ENCODE results near the gene P2RY12.
A peak's percentile ranks its signal among the peaks of the same experiment; 100 is the strongest.

P2RY12 gene

GRCh38 chr3:151321526-151321925, 63.0 kb downstream of the P2RY12 start:
- ATAC-seq (replicated peaks) (no peak), DNase-seq (no peak)
- Mint-ChIP-seq H3K36me3 (ENCODE audit: insufficient read depth) (no peaks in the 10 kb centered on the region), H3K9me3 (no peaks in the 10 kb centered on the region), H3K4me1 (ENCODE audit: low read depth in 2 of 2) (no peaks in the 10 kb centered on the region), H3K4me3 (no peak overlapping the region), H3K27ac (peak overlapping the region in 1 of 2 donors; percentile 15), H3K27me3 (peaks cover 16 to 38% of the 10 kb centered on the region in 2 donors)

GRCh38 chr3:151320131-151320530, 64.4 kb downstream of the P2RY12 start:
- Mint-ChIP-seq H3K36me3 (ENCODE audit: insufficient read depth) (no peaks in the 10 kb centered on the region), H3K27me3 (peaks cover 14 to 35% of the 10 kb centered on the region in 2 donors), H3K4me3 (no peak overlapping the region), H3K4me1 (ENCODE audit: low read depth in 2 of 2) (no peaks in the 10 kb centered on the region), H3K9me3 (no peaks in the 10 kb centered on the region), H3K27ac (no peak overlapping the region)
- DNase-seq (no peak), ATAC-seq (replicated peaks) (no peak)

GRCh38 chr3:151319628-151320027, 64.9 kb downstream of the P2RY12 start:
- ATAC-seq (replicated peaks) (no peak), DNase-seq (no peak)
- Mint-ChIP-seq H3K27me3 (peaks cover 19 to 36% of the 10 kb centered on the region in 2 donors), H3K27ac (no peak overlapping the region), H3K9me3 (no peaks in the 10 kb centered on the region), H3K4me3 (no peak overlapping the region), H3K4me1 (ENCODE audit: low read depth in 2 of 2) (no peaks in the 10 kb centered on the region), H3K36me3 (ENCODE audit: insufficient read depth) (no peaks in the 10 kb centered on the region)

- no peaks in the 10 kb centered on the region for H3K9me3 Mint-ChIP-seq
- no peaks in the 10 kb centered on the region for H3K4me1 Mint-ChIP-seq (ENCODE audit: low read depth in 2 of 2)
- ATAC-seq (replicated peaks) (no peak), DNase-seq (no peak)
- H3K27ac Mint-ChIP-seq, result no peak overlapping the region
- no peak overlapping the region for H3K4me3 Mint-ChIP-seq
- H3K36me3 Mint-ChIP-seq (ENCODE audit: insufficient read depth), result no peaks in the 10 kb centered on the region
- peaks cover 19 to 30% of the 10 kb centered on the region in 2 donors for H3K27me3 Mint-ChIP-seq
Measured at GRCh38 chr3:151318991-151319390, 65.6 kb downstream of the P2RY12 start.

- Mint-ChIP-seq H3K36me3 (ENCODE audit: insufficient read depth) (no peaks in the 10 kb centered on the region), H3K27me3 (peaks cover 12 to 24% of the 10 kb centered on the region in 2 donors), H3K27ac (no peak overlapping the region), H3K4me1 (ENCODE audit: low read depth in 2 of 2) (no peaks in the 10 kb centered on the region), H3K4me3 (no peak overlapping the region), H3K9me3 (no peaks in the 10 kb centered on the region)
- DNase-seq (no peak), ATAC-seq (replicated peaks) (no peak)
Measured at GRCh38 chr3:151318313-151318712, 66.2 kb downstream of the P2RY12 start.

- Mint-ChIP-seq H3K4me3 (no peak within 1 kb of the TSS), H3K27ac (no peak within 1 kb of the TSS), H3K36me3 (ENCODE audit: insufficient read depth) (no peaks in the 10 kb centered on the region), H3K9me3 (no peaks in the 10 kb centered on the region), H3K27me3 (peaks cover 10 to 14% of the 10 kb centered on the region in 2 donors), H3K4me1 (ENCODE audit: low read depth in 2 of 2) (no peaks in the 10 kb centered on the region)
- ATAC-seq (replicated peaks) (no peak), DNase-seq (no peak)
Measured at GRCh38 chr3:151316267-151316991, 68.1 kb downstream of the P2RY12 start, which contains the start of gene GPR87. Gene GPR87 (minus strand): TSS chr3:151316820. CDS start chr3:151300100, 16,720 bp downstream.

GRCh38 chr3:151315846-151316245, 68.7 kb downstream of the P2RY12 start:
- Mint-ChIP-seq H3K4me1 (ENCODE audit: low read depth in 2 of 2) (no peaks in the 10 kb centered on the region), H3K36me3 (ENCODE audit: insufficient read depth) (no peaks in the 10 kb centered on the region), H3K4me3 (no peak overlapping the region), H3K27ac (no peak overlapping the region), H3K27me3 (peaks cover 10 to 14% of the 10 kb centered on the region in 2 donors), H3K9me3 (no peaks in the 10 kb centered on the region)
- DNase-seq (no peak), ATAC-seq (replicated peaks) (no peak)

- no peaks in the 10 kb centered on the region for H3K9me3 Mint-ChIP-seq
- peaks cover 10 to 12% of the 10 kb centered on the region in 2 donors for H3K27me3 Mint-ChIP-seq
- H3K27ac Mint-ChIP-seq, result no peak overlapping the region
- DNase-seq (no peak), ATAC-seq (replicated peaks) (no peak)
- H3K4me1 Mint-ChIP-seq (ENCODE audit: low read depth in 2 of 2), result no peaks in the 10 kb centered on the region
- no peak overlapping the region for H3K4me3 Mint-ChIP-seq
- no peaks in the 10 kb centered on the region for H3K36me3 Mint-ChIP-seq (ENCODE audit: insufficient read depth)
Measured at GRCh38 chr3:151315136-151315535, 69.4 kb downstream of the P2RY12 start.

GRCh38 chr3:151314593-151314992, 70.0 kb downstream of the P2RY12 start:
- no peaks in the 10 kb centered on the region for H3K9me3 Mint-ChIP-seq
- no peak overlapping the region for H3K27ac Mint-ChIP-seq
- no peak for ATAC-seq (replicated peaks)
- peaks cover 7 to 14% of the 10 kb centered on the region in 2 donors for H3K27me3 Mint-ChIP-seq
- no peak overlapping the region for H3K4me3 Mint-ChIP-seq
- H3K36me3 Mint-ChIP-seq (ENCODE audit: insufficient read depth), result no peaks in the 10 kb centered on the region
- no peaks in the 10 kb centered on the region for H3K4me1 Mint-ChIP-seq (ENCODE audit: low read depth in 2 of 2)
- DNase-seq, result no peak

- DNase-seq, result no peak
- Mint-ChIP-seq H3K4me3 (no peak overlapping the region), H3K27me3 (peaks cover 7 to 17% of the 10 kb centered on the region in 2 donors), H3K36me3 (ENCODE audit: insufficient read depth) (no peaks in the 10 kb centered on the region), H3K4me1 (ENCODE audit: low read depth in 2 of 2) (no peaks in the 10 kb centered on the region), H3K27ac (no peak overlapping the region), H3K9me3 (no peaks in the 10 kb centered on the region)
- no peak for ATAC-seq (replicated peaks)
Measured at GRCh38 chr3:151314137-151314536, 70.4 kb downstream of the P2RY12 start.

GRCh38 chr3:151312972-151313371, 71.6 kb downstream of the P2RY12 start:
- Mint-ChIP-seq H3K27me3 (peaks cover 7 to 17% of the 10 kb centered on the region in 2 donors), H3K27ac (no peak overlapping the region), H3K36me3 (ENCODE audit: insufficient read depth) (no peaks in the 10 kb centered on the region), H3K4me3 (no peak overlapping the region), H3K4me1 (ENCODE audit: low read depth in 2 of 2) (no peaks in the 10 kb centered on the region), H3K9me3 (no peaks in the 10 kb centered on the region)
- ATAC-seq (replicated peaks) (no peak), DNase-seq (no peak)

GRCh38 chr3:151309566-151309965, 75.0 kb downstream of the P2RY12 start:
- ATAC-seq (replicated peaks) (no peak), DNase-seq (no peak)
- Mint-ChIP-seq H3K9me3 (no peaks in the 10 kb centered on the region), H3K36me3 (ENCODE audit: insufficient read depth) (no peaks in the 10 kb centered on the region), H3K4me1 (ENCODE audit: low read depth in 2 of 2) (peaks cover 9 to 16% of the 10 kb centered on the region in 2 donors), H3K4me3 (no peak overlapping the region), H3K27me3 (peaks cover 5 to 6% of the 10 kb centered on the region in 2 donors), H3K27ac (no peak overlapping the region)

- no peak for ATAC-seq (replicated peaks)
Measured at GRCh38 chr3:151307583-151308488, 76.7 kb downstream of the P2RY12 start.

More at GRCh38 chr3:151307583-151308488, 76.7 kb downstream of the P2RY12 start:
- no peak overlapping the region for H3K4me3 Mint-ChIP-seq
- H3K27ac Mint-ChIP-seq, result no peak overlapping the region
- H3K9me3 Mint-ChIP-seq, result no peaks in the 10 kb centered on the region
- no peaks in the 10 kb centered on the region for H3K36me3 Mint-ChIP-seq (ENCODE audit: insufficient read depth)
- H3K4me1 Mint-ChIP-seq (ENCODE audit: low read depth in 2 of 2), result peaks cover 9 to 16% of the 10 kb centered on the region in 2 donors
- no peak for DNase-seq
- H3K27me3 Mint-ChIP-seq, result peaks cover 6 to 17% of the 10 kb centered on the region in 2 donors

All from effector memory CD8-positive, alpha-beta T cell (primary cell).